Measurements from ENCODE around the gene POLR2H.

Gene POLR2H

DNA sequence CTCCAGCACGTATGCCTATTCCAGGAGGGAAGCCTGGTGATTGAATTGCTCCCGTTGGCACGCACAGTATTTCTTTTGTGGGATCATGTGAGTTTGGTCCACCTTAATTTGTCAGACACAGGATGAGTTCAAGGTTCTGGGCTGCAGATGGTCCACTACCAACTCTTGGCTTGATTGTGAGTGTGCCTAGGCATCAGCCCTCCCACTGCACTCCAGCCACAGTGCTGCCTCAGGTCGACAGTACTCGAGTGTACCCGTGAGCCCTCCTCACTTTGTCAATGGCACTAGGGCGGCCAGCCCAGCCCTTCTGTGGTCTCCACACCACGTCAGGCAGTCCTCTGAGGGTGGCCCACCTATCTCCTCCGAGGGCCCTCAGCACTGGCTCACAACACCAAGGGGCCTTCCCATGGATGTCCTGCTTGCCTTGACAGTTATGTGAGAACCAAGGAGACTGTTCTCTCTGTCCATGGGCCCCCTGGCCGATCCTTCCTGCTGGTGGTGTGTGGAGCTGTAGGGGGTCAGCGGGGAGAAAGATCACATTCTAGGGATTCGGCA lies 48.5 kb downstream of the POLR2H start:
- WGBS (ENCODE audit: extremely low coverage, insufficient coverage, low lambda C conversion rate): no CpG with 5 or more reads among the region's 12 CpGs

DNA sequence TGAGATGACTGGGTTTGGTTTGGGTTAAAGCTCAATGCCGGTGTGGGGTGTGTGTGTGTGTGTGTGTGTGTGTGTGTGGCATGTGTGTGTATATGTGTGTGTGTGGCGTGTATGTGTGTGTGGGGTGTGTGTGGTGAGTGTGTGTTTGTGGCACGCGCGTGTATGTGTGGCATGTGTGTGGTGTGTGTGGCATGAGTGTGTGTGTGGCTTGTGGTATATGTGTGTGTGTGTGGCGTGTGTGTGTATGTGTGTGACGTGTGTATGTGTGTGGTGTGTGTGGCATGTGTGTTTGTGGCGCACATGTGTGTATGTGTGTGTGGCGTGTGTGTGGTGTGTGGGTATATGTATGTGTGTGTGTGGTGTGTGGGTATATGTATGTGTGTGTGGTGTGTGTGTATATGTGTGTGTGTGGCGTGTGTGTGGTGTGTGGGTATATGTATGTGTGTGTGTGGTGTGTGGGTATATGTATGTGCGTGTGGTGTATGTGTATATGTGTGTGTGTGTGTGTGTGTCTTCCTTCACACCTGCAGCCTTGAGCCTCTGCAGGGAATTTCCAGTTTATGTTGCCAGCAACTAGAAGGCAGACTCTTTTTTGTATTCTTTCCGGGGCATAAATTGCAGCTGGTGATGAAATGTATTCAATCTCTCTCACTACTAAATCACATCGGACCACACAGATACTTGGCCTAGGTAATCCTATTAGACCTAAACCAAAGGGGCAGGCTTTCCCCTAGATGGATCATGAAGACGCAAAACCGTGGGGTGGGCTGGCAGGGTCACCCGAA lies 53.1 kb downstream of the POLR2H start:
- H3K23ac ChIP-seq (ENCODE audit: low read length): no peak overlapping the region
- H2BK5ac ChIP-seq (ENCODE audit: low read length): no peak overlapping the region
- no peak overlapping the region for H3K56ac ChIP-seq (ENCODE audit: low read length)
- no peak overlapping the region for H4K8ac ChIP-seq (ENCODE audit: low read depth, low read length)
- no peak overlapping the region for H3K4me2 ChIP-seq (ENCODE audit: low read length)
- H3K79me2 ChIP-seq (ENCODE audit: control insufficient read depth, insufficient read depth, low read length): no peaks in the 10 kb centered on the region
- no peak overlapping the region for H2AK5ac ChIP-seq (ENCODE audit: low read length)
- H3K4ac ChIP-seq (ENCODE audit: low read depth, low read length): no peak overlapping the region
- H3K27ac ChIP-seq (ENCODE audit: low read depth, low read length): no peak overlapping the region
- H3K27me3 ChIP-seq (ENCODE audit: insufficient read depth, low read length, poor library complexity): no peaks in the 10 kb centered on the region
- H3K36me3 ChIP-seq (ENCODE audit: control insufficient read depth, insufficient read depth, low read length): no peaks in the 10 kb centered on the region
- H3K18ac ChIP-seq (ENCODE audit: low read length): no peak overlapping the region
- no peak overlapping the region for H2BK15ac ChIP-seq (replicated peaks; ENCODE audit: low read depth)
- no peaks in the 10 kb centered on the region for H3K79me1 ChIP-seq (ENCODE audit: low read length)
- H2BK120ac ChIP-seq (ENCODE audit: low read depth, low read length): no peak overlapping the region
- no peak overlapping the region for H3K9ac ChIP-seq (ENCODE audit: low read length)
- no peak overlapping the region for H3K4me3 ChIP-seq (ENCODE audit: low read length)
- 100% methylated on average over 6 of the region's 16 CpGs for whole genome bisulfite sequencing (ENCODE audit: extremely low coverage, insufficient coverage, low lambda C conversion rate)
- DNase-seq: no peak
- H4K5ac ChIP-seq (ENCODE audit: low read length): no peak overlapping the region
- no peaks in the 10 kb centered on the region for H3K4me1 ChIP-seq (ENCODE audit: control insufficient read depth, low read depth, low read length)

More for the DNA sequence above, 48.5 kb downstream of the POLR2H start:
- Histone ChIP-seq H3K4me2 (ENCODE audit: low read length) (no peak overlapping the region), H3K18ac (ENCODE audit: low read length) (no peak overlapping the region), H4K5ac (ENCODE audit: low read length) (no peak overlapping the region), H3K4ac (ENCODE audit: low read depth, low read length) (no peak overlapping the region), H3K79me2 (ENCODE audit: control insufficient read depth, insufficient read depth, low read length) (no peaks in the 10 kb centered on the region), H3K56ac (ENCODE audit: low read length) (no peak overlapping the region), H2AK5ac (ENCODE audit: low read length) (no peak overlapping the region), H2BK15ac (replicated peaks; ENCODE audit: low read depth) (no peak overlapping the region), H3K79me1 (ENCODE audit: low read length) (no peaks in the 10 kb centered on the region), H3K27ac (ENCODE audit: low read depth, low read length) (no peak overlapping the region), H4K8ac (ENCODE audit: low read depth, low read length) (no peak overlapping the region), H3K23ac (ENCODE audit: low read length) (no peak overlapping the region), H3K27me3 (ENCODE audit: insufficient read depth, low read length, poor library complexity) (no peaks in the 10 kb centered on the region), H2BK120ac (ENCODE audit: low read depth, low read length) (no peak overlapping the region), H3K4me3 (ENCODE audit: low read length) (no peak overlapping the region), H3K4me1 (ENCODE audit: control insufficient read depth, low read depth, low read length) (no peaks in the 10 kb centered on the region), H3K9ac (ENCODE audit: low read length) (no peak overlapping the region), H3K36me3 (ENCODE audit: control insufficient read depth, insufficient read depth, low read length) (no peaks in the 10 kb centered on the region), H2BK5ac (ENCODE audit: low read length) (no peak overlapping the region)
- DNase-seq: no peak

DNA sequence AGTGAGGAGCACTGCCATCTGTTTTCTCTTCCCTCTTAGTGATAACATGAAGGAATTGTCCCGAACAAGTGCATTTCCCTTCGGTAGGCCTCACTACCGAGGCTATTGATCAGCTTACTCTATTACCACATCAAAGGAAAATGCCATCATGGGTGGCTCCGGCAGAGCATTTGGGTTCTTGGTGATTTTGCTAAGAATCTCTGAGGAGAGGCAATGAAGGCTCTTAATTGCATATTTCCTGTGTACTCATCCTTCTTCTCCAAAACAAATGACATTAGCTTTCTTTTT lies 53.6 kb downstream of the POLR2H start:
- Histone ChIP-seq H3K9ac (ENCODE audit: low read length) (no peak overlapping the region), H3K4me3 (ENCODE audit: low read length) (no peak overlapping the region), H2AK5ac (ENCODE audit: low read length) (no peak overlapping the region), H3K27me3 (ENCODE audit: insufficient read depth, low read length, poor library complexity) (no peaks in the 10 kb centered on the region), H3K4me2 (ENCODE audit: low read length) (no peak overlapping the region), H3K79me1 (ENCODE audit: low read length) (no peaks in the 10 kb centered on the region), H4K5ac (ENCODE audit: low read length) (no peak overlapping the region), H3K56ac (ENCODE audit: low read length) (no peak overlapping the region), H2BK15ac (replicated peaks; ENCODE audit: low read depth) (no peak overlapping the region), H3K4me1 (ENCODE audit: control insufficient read depth, low read depth, low read length) (no peaks in the 10 kb centered on the region), H3K79me2 (ENCODE audit: control insufficient read depth, insufficient read depth, low read length) (no peaks in the 10 kb centered on the region), H3K4ac (ENCODE audit: low read depth, low read length) (no peak overlapping the region), H2BK120ac (ENCODE audit: low read depth, low read length) (no peak overlapping the region), H4K8ac (ENCODE audit: low read depth, low read length) (no peak overlapping the region), H3K18ac (ENCODE audit: low read length) (no peak overlapping the region), H3K36me3 (ENCODE audit: control insufficient read depth, insufficient read depth, low read length) (no peaks in the 10 kb centered on the region), H3K27ac (ENCODE audit: low read depth, low read length) (no peak overlapping the region), H2BK5ac (ENCODE audit: low read length) (no peak overlapping the region), H3K23ac (ENCODE audit: low read length) (no peak overlapping the region)
- no CpG with 5 or more reads among the region's 4 CpGs for WGBS (ENCODE audit: extremely low coverage, insufficient coverage, low lambda C conversion rate)
- DNase-seq: no peak

DNA sequence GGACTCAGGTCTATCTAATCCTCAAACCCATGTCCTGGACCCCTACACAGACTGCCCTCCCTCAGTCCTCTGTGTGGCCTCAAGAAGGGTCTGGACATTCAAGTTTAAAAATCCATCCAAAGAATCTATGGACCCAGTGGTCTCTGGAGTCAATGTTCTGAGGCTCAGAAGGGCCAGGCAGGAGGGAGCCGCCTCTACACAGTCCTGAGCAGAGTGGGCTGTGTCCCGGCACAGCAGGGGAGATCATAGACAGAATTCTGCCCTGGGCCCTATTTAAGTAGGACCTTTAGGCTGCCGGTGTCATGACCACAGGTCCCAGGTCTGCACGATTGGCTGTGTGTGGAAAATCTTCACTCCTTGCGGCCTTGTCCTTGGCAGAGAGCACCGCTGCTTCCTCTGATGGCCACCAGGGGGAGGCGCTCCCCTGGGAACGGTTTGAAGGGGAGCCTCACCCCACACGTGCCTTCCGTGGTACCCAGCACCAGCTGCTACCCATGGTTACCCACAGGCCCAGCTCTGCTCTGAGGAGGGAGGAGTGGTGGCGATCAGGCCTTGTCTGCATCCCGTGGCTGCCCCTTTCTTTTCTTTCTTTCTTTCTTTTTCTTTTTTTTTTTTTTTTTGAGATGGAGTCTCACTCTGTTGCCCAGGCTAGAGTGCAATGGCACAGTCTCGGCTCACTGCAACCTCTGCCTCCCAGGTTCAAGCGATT lies 56.3 kb downstream of the POLR2H start:
- Histone ChIP-seq H3K36me3 (ENCODE audit: control insufficient read depth, insufficient read depth, low read length) (no peaks in the 10 kb centered on the region), H2BK5ac (ENCODE audit: low read length) (no peak overlapping the region), H3K79me1 (ENCODE audit: low read length) (no peaks in the 10 kb centered on the region), H3K4me1 (ENCODE audit: control insufficient read depth, low read depth, low read length) (no peaks in the 10 kb centered on the region), H2BK15ac (replicated peaks; ENCODE audit: low read depth) (no peak overlapping the region), H4K8ac (ENCODE audit: low read depth, low read length) (no peak overlapping the region), H3K79me2 (ENCODE audit: control insufficient read depth, insufficient read depth, low read length) (no peaks in the 10 kb centered on the region), H2AK5ac (ENCODE audit: low read length) (no peak overlapping the region), H4K5ac (ENCODE audit: low read length) (no peak overlapping the region), H3K23ac (ENCODE audit: low read length) (no peak overlapping the region), H3K27ac (ENCODE audit: low read depth, low read length) (no peak overlapping the region), H3K9ac (ENCODE audit: low read length) (no peak overlapping the region), H2BK120ac (ENCODE audit: low read depth, low read length) (no peak overlapping the region), H3K56ac (ENCODE audit: low read length) (no peak overlapping the region), H3K4me2 (ENCODE audit: low read length) (no peak overlapping the region), H3K27me3 (ENCODE audit: insufficient read depth, low read length, poor library complexity) (no peaks in the 10 kb centered on the region), H3K4ac (ENCODE audit: low read depth, low read length) (no peak overlapping the region), H3K4me3 (ENCODE audit: low read length) (no peak overlapping the region), H3K18ac (ENCODE audit: low read length) (no peak overlapping the region)
- WGBS (ENCODE audit: extremely low coverage, insufficient coverage, low lambda C conversion rate): no CpG with 5 or more reads among the region's 14 CpGs
- peak; percentile 67 for DNase-seq

Small RNAs within 50 kb of the gene (small RNA-seq; reads per million reads assigned to genes)
- 399 reads per million, percentile 98 among the genes with 10 or more reads in this experiment for gene SNORD66 (ENCODE audit: insufficient read depth)

Measured in mesendoderm (in vitro differentiated cells).